ENCODE data around the gene PCSK9.
A peak's percentile ranks its signal among the peaks of the same experiment; 100 is the strongest.
"Not testable (repeated sequence)": the region's sequence is repeated elsewhere in the genome, so short reads cannot be mapped to it uniquely, and the experiment has no call there.

Gene PCSK9

GRCh38 chr1:55010194-55010886, 29.0 kb upstream of the PCSK9 start:
- DNase-seq, result no peak

DNA sequence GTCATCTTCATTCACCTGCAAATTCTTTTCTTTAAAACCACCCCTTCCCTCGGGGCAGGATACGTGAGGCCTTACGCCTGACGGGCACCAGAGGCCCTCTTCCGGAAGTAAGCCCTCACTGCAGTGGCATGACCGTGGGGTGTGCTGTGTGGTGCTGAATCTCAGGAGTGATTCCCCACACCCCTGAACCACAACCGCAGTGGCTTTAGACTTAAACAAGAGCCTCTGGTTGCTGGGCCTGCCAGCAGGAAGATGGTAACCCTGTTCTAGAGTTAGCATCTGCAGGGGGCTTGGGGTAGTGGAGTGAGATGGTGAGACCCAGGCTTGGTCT, 28.5 kb upstream of the PCSK9 start:
- no peak for DNase-seq

DNA sequence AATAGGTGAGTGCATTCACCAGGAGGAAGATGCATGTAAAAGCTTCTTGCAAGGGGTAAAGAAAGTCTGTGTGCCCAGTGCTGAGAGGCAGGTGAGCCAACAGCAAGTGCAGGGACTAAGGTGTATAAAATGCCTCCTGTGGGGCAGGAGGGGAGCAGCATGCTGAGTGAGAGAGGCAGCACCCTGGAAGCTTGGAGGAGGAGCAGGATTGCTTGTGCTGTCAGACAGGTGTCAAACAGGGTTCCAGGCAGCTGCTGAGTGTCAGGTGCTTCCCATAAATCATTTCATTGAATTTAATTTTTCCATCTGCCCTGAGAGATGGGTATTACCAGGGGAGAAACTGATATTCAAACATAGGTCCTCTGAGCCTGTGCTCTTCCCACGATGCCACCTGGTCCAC, 26.7 kb upstream of the PCSK9 start:
- no peak for DNase-seq

- no peak for DNase-seq
Measured at GRCh38 chr1:55015123-55015522, 24.2 kb upstream of the PCSK9 start.

DNA sequence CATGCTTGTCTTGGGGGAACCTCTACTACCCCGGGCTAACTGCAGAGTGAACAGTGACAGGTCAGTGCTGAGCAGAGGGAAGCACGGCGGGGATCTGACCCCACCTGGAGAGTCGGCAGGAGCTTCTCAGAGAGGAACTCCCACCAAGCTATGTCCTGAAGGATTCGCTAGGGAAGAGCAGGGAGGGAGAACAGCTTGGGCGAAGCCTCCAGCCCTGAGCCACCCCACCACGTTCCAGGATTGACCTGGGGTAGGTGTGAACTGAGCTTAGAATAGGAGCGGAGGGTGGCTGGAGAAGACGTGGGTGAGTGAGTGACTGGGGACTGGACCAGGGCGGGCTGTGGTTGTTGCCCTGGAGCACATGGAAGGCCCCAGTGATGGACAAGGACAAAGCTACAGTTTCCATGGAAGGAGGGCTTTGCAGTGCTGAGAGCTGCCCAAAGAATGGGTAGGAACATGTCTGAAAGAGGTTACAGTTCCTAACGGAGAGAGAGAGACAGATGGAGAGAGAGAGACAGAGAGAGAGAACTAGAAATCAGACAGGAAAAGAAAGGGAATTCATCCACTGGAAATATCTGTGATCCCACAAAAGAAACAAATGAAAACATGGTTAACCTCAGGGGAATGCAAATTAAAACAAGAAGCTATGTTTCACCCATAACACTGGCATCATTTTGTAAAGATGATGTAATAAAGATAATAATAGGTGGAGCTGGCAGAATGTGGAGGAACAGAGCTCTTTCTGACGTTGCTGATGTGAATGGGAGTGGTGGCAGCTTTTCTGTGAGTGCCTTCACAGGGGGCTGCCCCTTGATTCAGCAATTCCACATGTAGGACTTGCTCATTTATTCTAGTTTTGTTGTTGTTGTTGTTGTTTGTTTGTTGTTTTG, 23.4 kb upstream of the PCSK9 start:
- DNase-seq, result no peak

DNA sequence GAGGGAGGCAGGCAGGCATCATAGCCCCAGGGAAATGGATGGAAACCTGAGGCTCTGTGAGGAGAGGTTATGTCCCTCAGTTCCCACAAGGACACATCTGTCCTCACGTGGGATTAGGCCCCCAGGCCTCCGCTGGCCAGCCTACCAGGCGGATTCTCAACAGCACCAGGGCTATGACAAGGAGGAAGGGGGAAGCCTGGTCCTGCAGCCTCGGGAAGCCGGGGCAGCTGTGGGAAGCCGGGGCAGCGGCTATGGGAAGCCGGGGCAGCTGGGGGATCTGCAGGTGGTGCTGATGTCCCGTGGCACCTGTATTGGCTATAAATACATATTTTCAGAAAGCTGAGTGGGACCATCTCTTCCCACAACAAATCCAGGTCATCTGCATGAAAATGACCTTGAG, 21.0 kb upstream of the PCSK9 start:
- no peak for DNase-seq

GRCh38 chr1:55021942-55022546, 17.3 kb upstream of the PCSK9 start:
- DNase-seq, result peak; percentile 95

- DNase-seq, result not testable (repeated sequence)
Measured at GRCh38 chr1:55024163-55024562, 15.2 kb upstream of the PCSK9 start.

GRCh38 chr1:55026682-55027081, 12.7 kb upstream of the PCSK9 start:
- not testable (repeated sequence) for DNase-seq

DNA sequence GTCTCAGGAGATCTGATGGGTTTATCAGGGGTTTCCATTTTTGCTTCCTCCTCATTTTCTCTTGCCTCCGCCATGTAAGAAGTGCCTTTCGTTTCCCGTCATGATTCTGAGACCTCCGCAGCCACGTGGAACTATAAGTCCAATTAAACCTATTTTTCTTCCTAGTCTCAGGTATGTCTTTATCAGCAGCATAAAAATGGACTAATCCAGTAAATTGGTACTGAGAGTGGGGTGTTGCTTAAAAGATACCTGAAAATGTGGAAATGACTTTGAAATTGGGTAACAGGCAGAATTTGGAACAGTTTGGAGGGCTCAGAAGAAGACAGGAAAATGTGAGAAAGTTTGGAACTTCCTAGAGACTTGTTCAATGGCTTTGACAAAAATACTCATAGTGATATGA, 8.2 kb upstream of the PCSK9 start:
- not testable (repeated sequence) for DNase-seq

DNA sequence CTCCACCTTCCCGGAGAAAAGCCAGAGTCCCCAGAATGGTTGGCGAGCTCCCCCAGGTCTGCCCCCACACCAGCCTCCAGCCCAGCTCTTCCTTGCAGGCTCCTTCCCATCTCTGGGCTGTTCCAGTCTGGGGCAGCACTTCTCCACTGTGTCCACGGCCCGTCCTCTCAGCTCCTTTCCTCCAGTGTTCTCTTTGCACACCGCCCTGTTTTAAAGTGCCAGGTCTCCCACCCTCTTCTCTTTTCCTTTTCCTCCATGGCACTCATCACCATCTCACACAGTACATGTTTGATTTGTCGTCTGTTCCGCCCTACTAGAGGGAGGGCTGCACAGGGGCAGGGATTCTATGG, 6.1 kb upstream of the PCSK9 start:
- DNase-seq, result no peak

DNA sequence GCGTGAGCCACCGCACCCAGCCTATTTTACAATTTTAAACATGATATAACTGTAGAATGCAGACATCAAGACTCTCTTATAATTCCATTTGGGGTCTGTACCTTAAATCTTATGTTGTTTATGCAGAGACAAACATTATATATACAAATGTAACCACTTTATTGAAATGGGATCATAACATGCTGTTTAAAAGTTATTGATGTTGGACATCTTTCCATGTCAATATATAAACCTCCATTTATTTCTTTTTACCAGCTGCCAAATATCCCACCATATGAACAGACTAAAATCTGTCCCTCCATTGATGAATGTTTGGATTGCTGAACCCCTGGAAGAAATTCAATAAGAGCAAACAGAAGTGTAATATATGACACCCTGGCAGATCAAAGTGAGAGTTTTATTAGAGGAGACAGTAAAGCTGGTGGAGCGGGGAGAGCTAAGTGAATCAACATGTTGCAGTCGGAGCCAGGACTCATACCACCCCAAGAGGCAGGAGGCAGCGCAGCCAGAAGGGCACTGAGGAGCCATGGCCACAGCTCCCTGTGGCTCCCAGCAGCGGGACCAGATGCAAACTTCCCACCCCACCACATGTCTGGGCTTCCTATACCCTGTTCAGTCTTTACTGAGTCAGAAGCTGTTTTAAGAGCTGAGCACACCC, 4.7 kb upstream of the PCSK9 start:
- DNase-seq, result no peak

GRCh38 chr1:55035904-55036303, 3.4 kb upstream of the PCSK9 start:
- DNase-seq, result no peak

DNA sequence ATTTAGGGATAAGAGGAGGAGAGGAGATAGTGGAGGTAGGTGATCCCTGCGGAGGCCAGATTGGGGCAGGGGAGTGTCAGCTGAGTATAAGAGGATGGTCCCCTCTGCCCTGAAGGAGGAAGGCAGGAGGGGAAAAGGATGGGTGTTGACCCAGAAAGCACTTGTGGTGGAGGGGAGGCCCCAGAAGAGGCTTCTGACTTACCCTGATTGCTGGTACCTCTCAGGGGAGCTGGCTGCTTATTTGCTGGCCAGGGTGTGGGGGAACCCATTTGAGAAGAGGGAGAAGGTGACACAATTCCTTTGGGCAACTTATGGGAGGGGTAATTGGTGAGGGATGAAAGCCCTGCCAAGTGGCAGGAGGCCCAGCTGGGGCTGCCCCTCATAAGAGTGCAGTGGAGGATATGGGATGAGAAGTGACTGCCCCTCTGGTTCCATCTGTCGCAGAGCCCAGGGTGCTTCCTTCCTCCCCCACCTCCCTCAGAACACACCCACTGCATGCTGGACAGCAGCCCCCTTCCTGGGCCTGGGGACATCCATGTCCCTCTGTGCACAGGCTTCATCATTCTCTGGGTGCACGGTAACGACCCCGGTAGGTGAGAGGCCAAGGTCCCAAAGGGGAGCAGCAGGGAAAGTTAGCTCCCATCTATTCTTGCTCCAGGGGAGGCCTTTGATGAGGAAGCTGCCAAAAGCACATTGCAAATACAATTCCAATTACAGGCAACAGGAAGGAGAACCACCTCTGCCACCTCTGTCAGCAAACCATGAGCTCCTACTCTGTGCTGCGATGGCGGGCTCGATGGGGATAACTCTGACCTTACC, 1.4 kb upstream of the PCSK9 start:
- no peak for DNase-seq

GRCh38 chr1:55038552-55038838, 853 bp upstream of the PCSK9 start:
- DNase-seq, result no peak

- DNase-seq, result no peak
Measured at GRCh38 chr1:55038974-55039341, 390 bp upstream of the PCSK9 start.

DNA sequence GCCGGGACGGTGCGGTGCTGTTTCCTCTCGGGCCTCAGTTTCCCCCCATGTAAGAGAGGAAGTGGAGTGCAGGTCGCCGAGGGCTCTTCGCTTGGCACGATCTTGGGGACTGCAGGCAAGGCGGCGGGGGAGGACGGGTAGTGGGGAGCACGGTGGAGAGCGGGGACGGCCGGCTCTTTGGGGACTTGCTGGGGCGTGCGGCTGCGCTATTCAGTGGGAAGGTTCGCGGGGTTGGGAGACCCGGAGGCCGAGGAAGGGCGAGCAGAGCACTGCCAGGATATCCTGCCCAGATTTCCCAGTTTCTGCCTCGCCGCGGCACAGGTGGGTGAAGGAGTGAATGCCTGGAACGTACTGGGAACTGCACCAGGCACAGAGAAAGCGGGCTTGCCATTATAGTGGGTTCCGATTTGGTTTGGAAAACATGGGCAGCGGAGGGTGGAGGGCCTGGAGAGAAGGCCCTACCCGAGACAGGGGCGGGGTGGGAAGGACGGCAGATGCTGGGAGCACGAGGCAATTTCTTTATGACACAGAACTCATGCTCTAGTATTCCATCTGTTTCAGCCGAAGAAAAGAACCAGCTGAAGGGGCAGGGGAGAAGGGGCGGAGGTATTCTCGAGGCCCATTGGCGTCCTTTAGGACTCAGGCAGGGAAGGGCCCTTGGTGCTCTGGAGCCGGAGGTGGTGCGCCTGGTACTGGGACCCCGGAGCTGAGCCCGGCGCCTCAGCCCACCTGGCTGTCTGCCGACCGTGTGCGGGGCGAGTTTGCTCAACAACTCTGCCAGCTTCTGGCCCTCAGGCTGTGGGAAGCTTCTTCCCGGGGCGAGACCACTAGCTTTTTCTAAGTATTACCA, 960 bp downstream of the PCSK9 start:
- no peak for DNase-seq

DNA sequence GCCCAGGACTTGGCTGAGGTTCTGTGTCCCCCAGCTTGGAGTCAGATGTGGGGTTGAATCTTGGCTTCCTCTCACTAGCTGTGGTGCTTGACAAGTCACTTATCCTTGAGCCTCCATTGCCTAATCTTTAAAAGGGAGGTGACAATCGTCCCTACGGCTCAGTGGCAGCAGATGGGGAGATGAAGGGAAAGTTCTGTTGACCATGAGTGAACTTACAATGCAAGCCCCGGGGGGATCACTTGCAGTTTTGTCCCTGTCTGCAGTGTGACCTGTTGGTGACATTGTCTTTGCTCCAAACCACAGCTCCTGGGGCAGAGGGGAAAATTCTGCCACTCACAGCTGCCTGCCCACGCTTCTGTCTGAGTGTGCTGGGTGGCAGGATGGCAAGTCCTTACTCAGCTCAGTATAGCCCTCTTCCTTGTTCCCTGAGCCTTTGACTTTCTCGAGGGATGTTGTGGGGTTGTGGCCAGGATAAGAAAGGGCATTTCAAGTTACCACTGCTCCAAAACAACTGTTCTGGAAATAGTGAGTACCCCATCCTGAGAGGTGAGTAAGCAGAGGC, 1.7 kb downstream of the PCSK9 start:
- no peak for DNase-seq

- no peak for DNase-seq
Measured at GRCh38 chr1:55041613-55042012, 2.3 kb downstream of the PCSK9 start.

DNA sequence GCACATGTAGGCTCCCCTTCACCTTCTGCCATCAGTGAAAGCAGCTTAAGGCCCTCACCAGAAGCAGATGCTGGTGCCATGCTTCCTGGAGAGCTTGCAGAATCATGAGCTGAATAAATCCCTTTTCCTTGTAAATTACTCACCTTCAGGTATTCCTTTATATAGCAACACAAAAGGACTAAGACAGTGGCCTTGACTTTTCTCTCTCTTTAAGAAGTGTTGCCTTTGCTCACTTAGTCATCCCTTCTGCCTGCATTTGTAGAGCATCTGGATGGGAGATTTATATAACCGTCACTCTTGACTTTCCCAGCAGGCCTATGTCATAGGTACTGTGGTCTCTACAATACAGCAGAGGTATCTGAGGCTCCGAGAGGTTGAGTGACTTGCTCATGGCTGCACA, 3.7 kb downstream of the PCSK9 start:
- DNase-seq, result no peak

- DNase-seq, result no peak
Measured at GRCh38 chr1:55043726-55044125, 4.4 kb downstream of the PCSK9 start.
